HG02885 (cell line): Measurements from ENCODE around the gene ISY1.
"Not testable (repeated sequence)": the region's sequence is repeated elsewhere in the genome, so short reads cannot be mapped to it uniquely, and the experiment has no call there.

Source experiments
- ATAC-seq: cut with Tn5 transposase; IDR thresholded peaks from one replicate; pipeline ENCODE4 v1.9.1; 2021; ENCODE audit warnings: mild to moderate bottlenecking; ENCODE audit not compliant: unreplicated experiment, poor library complexity

Gene ISY1

GRCh38 chr3:129173206-129173605 lies 12.3 kb upstream of the ISY1 start:
- no peak for ATAC-seq

- ATAC-seq, result no peak
These were observed 5.9 kb upstream of the ISY1 start for GRCh38 chr3:129166579-129167332.

- ATAC-seq, result not testable (repeated sequence)
These were observed 4.7 kb upstream of the ISY1 start for GRCh38 chr3:129165594-129165993.

GRCh38 chr3:129164500-129164899 lies 3.6 kb upstream of the ISY1 start:
- no peak for ATAC-seq

GRCh38 chr3:129162729-129163579 lies 2.1 kb upstream of the ISY1 start:
- no peak for ATAC-seq

GRCh38 chr3:129161860-129162271 lies 1.0 kb upstream of the ISY1 start:
- no peak for ATAC-seq

- ATAC-seq, result no peak
These were observed 16.1 kb downstream of the ISY1 start for GRCh38 chr3:129144786-129145185.

GRCh38 chr3:129141011-129141410 lies 19.9 kb downstream of the ISY1 start:
- not testable (repeated sequence) for ATAC-seq

- ATAC-seq, result no peak
These were observed 21.0 kb downstream of the ISY1 start for GRCh38 chr3:129139911-129140310.

GRCh38 chr3:129136275-129136674 lies 24.6 kb downstream of the ISY1 start:
- not testable (repeated sequence) for ATAC-seq

GRCh38 chr3:129132097-129132866 lies 28.6 kb downstream of the ISY1 start:
- ATAC-seq, result no peak

- no peak for ATAC-seq
These were observed 29.3 kb downstream of the ISY1 start for GRCh38 chr3:129131465-129132088.

GRCh38 chr3:129130291-129130813 lies 30.5 kb downstream of the ISY1 start:
- no peak for ATAC-seq

GRCh38 chr3:129128357-129129155 lies 32.3 kb downstream of the ISY1 start:
- ATAC-seq, result no peak

GRCh38 chr3:129126726-129127280 lies 34.1 kb downstream of the ISY1 start:
- ATAC-seq, result no peak

GRCh38 chr3:129123314-129124060 lies 37.4 kb downstream of the ISY1 start:
- no peak for ATAC-seq

GRCh38 chr3:129122412-129123011 lies 38.4 kb downstream of the ISY1 start:
- ATAC-seq, result no peak
